Islet of Langerhans (tissue), 1 donor: Measurements from ENCODE around the gene SDCCAG8.

Experiments used
- FAIRE-seq: peaks from one replicate; lab custom pipeline; 2011; peaks lifted over from hg19 to GRCh38; lab: Jason Lieb, UNC

Gene SDCCAG8

DNA sequence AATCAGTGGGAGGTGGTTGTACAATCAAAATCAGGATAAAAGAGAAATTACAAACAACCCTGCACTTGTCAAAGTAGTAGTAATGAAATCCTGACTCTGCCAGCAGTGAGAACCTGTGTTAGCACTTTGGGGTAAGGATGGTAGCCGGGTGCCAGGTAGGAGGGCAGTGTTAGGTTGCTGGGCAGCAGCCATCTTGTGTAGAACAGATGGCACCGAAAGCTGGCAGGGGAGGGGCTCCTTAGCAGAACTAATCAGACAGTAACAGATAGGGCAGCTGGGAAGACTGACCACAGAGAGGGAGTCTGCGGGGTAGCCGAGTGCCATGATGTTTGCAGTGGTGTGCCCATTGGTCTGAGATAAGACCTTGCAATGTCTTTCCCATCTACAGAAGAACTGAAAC lies 137.3 kb downstream of the SDCCAG8 start:
- FAIRE-seq = no peak

GRCh38 chr1:243394066-243394465 lies 138.2 kb downstream of the SDCCAG8 start:
- no peak for FAIRE-seq

- FAIRE-seq = peak; percentile 99
Observed at GRCh38 chr1:243394601-243395464, 139.0 kb downstream of the SDCCAG8 start.

GRCh38 chr1:243396424-243396823 lies 140.6 kb downstream of the SDCCAG8 start:
- FAIRE-seq = peak; percentile 70

- FAIRE-seq = no peak
Observed at GRCh38 chr1:243396876-243397275, 141.0 kb downstream of the SDCCAG8 start.

DNA sequence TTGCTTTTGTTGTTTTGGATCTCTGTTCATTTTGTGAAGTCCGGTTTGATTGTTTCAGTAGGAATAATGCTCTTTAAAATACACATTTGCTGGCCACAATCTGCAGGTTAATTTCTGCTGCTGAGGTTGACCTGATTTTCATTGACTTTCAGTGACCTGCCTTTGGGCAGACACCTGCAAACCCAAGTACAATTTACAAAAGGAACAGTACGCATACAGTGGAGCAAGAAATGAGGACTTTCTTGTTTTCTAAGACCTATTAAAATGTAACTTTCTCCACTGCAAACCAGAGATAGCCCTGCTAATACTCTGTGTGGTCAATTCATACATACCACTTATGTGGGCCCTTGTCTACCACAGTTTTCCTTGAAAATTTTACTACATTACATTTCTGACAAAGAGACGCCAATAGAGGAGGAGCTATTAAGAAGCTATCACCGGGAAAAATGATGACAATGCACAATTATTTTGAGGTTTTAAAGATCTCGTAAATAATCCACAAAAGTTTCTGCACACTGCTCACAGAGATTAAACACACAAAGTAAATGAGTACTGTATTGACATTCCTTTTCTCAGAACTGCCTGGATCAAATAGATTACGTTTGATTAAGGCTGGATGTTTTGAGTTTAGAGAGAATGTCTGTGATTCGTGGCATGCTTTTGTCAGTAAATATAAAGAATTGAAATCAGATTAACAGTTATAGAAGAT lies 141.9 kb downstream of the SDCCAG8 start:
- peak; percentile 72 for FAIRE-seq

- no peak for FAIRE-seq
Observed at GRCh38 chr1:243399561-243400155, 143.8 kb downstream of the SDCCAG8 start.

GRCh38 chr1:243402868-243403267 lies 147.0 kb downstream of the SDCCAG8 start:
- FAIRE-seq = peak; percentile 33

- no peak for FAIRE-seq
Observed at GRCh38 chr1:243406424-243406823, 150.6 kb downstream of the SDCCAG8 start.

GRCh38 chr1:243407284-243408018 lies 151.6 kb downstream of the SDCCAG8 start:
- FAIRE-seq = no peak

- FAIRE-seq = no peak
Observed at GRCh38 chr1:243408479-243408878, 152.6 kb downstream of the SDCCAG8 start.

- peak; percentile 74 for FAIRE-seq
Observed at GRCh38 chr1:243409284-243409683, 153.4 kb downstream of the SDCCAG8 start.

- peak; percentile 55 for FAIRE-seq
Observed at GRCh38 chr1:243411472-243411871, 155.6 kb downstream of the SDCCAG8 start.

DNA sequence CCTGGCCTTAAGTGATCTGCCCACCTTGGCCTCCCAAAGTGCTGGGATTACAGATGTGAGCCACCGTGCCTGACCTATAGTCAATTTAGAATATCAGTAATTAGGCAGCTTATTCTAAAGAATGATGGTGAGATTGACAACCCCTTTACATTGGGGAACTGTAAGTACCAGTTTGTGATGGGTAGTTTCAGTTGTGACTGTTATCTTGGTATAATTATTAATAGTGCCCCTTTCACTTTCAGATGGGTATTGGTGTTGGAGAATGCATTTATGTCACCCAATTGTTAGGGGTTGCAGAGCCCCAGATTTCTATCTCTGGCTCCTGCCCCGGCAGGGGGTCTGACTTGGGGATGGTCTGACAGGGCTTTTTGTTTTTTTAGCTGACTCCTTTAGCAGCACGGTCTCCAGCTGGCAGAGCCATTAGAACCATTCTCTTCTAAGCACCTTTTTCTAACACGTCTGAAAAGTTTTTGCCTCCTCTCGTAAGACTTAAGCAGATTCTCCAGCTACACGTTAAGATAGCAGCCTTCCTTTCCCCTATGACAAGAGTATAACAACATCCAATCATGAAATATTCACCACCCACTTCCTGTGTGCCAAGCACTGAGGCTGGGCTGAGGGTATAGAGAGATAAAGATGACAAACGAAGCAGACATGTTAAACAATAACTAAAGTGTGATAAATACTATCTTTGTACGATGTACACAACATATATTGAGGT lies 157.8 kb downstream of the SDCCAG8 start:
- FAIRE-seq = no peak

GRCh38 chr1:243414152-243414494 lies 158.3 kb downstream of the SDCCAG8 start:
- FAIRE-seq = no peak

DNA sequence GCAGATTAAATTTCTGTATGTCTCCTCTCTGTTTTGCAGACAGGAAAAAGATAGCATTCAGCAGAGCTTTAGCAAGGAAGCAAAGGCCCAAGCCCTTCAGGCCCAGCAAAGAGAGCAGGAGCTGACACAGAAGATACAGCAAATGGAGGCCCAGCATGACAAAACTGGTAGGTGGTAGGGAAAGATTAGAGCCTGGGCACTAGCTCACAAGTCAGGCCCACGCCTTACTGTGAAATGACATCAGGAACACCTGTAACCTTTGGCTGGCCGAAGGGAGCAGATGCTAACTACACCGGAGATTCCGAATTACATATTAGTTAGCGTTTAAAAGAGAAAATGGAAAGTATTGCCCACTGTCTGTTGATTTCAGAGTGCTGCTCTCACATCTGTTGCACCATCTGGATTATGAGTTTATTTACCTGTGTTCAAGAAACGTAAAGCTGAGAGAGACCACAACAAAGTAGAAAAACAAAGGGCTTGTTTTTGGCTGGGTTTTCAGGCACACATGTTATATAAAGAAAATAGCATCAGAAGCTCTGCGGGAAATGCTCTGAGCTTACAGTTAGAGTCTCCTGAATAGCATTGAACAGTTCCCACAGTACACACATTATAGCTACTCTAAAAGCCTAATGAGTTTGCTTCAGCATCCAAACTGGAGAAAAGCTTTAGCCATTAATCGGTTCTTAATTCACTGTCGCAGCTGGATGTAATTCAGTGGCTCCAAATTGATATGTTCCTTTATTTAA lies 160.0 kb downstream of the SDCCAG8 start:
- peak; percentile 49 for FAIRE-seq

DNA sequence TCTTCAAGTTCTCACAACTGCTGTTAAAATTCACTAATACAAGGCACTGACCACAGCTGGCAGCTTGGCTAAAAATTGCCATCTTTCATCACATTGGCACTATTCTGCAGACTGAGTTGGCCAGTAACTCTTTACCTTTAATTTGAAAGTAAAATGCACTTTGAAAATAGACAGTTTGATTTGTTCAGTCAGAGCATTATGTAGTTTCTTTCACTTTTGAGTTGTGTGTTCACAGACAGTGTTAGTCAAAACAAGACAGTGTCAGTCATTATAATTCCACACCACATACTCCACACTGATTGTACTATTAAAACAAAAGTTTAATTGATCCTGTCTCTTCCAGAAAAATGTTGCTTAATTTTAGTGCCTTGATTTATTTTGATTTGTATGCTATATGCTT lies 160.7 kb downstream of the SDCCAG8 start:
- peak; percentile 21 for FAIRE-seq

GRCh38 chr1:243420016-243420945 lies 164.4 kb downstream of the SDCCAG8 start:
- peak; percentile 24 for FAIRE-seq

GRCh38 chr1:243420946-243421685 lies 165.3 kb downstream of the SDCCAG8 start:
- no peak for FAIRE-seq
